Measurements from ENCODE around the gene WDR90.

Gene WDR90

GRCh38 chr16:630249-630814 lies 18.8 kb upstream of the WDR90 start:
- TF ChIP-seq GATA2 (IDR thresholded peaks at IDR 0.05; ENCODE audit: low read depth, low read length) (no peak), GATA3 (IDR thresholded peaks at IDR 0.05; ENCODE audit: low read depth, low read length) (no peak)

- TF ChIP-seq GATA3 (IDR thresholded peaks at IDR 0.05; ENCODE audit: low read depth, low read length) = no peak
- no peak for TF ChIP-seq GATA2 (IDR thresholded peaks at IDR 0.05; ENCODE audit: low read depth, low read length)
These were observed 18.3 kb upstream of the WDR90 start, which contains the start of gene WFIKKN1 for GRCh38 chr16:630815-631405. WFIKKN1 (plus strand) TSS chr16:630985; CDS start chr16:631254, 269 bp downstream.

DNA sequence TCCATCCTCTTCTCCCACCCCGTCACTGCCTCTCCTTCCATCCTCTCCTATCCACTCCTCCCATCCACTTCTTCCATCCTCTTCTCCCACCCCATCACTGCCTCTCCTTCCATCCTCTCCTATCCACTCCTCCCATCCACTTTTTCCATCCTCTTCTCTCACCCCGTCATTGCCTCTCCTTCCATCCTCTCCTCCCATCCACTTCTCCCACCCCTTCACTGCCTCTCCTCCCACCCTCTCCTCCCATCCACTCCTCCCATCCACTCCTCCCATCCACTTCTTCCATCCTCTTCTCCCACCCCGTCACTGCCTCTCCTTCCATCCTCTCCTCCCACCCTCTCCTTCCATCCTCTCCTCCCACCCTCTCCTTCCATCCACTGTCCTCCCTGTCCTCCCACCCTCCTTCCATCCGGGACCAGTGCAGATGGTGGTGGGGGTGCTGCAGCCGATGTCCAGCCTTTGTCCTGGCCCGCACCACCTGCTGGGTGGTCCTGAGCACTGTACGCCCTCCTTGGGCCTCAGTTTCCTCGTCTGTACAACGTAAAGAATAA lies 17.3 kb upstream of the WDR90 start:
- no peak for TF ChIP-seq GATA3 (IDR thresholded peaks at IDR 0.05; ENCODE audit: low read depth, low read length)

DNA sequence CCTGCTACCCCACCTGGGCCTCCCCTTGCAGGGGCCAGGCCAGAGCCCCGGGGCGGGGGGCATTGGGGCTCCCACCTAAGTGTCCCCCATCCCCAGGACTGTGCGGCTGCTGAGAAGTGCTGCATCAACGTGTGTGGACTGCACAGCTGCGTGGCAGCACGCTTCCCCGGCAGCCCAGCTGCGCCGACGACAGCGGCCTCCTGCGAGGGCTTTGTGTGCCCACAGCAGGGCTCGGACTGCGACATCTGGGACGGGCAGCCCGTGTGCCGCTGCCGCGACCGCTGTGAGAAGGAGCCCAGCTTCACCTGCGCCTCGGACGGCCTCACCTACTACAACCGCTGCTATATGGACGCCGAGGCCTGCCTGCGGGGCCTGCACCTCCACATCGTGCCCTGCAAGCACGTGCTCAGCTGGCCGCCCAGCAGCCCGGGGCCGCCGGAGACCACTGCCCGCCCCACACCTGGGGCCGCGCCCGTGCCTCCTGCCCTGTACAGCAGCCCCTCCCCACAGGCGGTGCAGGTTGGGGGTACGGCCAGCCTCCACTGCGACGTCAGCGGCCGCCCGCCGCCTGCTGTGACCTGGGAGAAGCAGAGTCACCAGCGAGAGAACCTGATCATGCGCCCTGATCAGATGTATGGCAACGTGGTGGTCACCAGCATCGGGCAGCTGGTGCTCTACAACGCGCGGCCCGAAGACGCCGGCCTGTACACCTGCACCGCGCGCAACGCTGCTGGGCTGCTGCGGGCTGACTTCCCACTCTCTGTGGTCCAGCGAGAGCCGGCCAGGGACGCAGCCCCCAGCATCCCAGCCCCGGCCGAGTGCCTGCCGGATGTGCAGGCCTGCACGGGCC lies 16.5 kb upstream of the WDR90 start:
- TF ChIP-seq GATA2 (IDR thresholded peaks at IDR 0.05; ENCODE audit: low read depth, low read length) = no peak
- no peak for TF ChIP-seq GATA3 (IDR thresholded peaks at IDR 0.05; ENCODE audit: low read depth, low read length)

GRCh38 chr16:633336-634050 lies 15.7 kb upstream of the WDR90 start:
- TF ChIP-seq GATA3 (IDR thresholded peaks at IDR 0.05; ENCODE audit: low read depth, low read length) (no peak), GATA2 (IDR thresholded peaks at IDR 0.05; ENCODE audit: low read depth, low read length) (no peak)

- TF ChIP-seq GATA2 (IDR thresholded peaks at IDR 0.05; ENCODE audit: low read depth, low read length) (no peak), GATA3 (IDR thresholded peaks at IDR 0.05; ENCODE audit: low read depth, low read length) (no peak)
These were observed 15.0 kb upstream of the WDR90 start for GRCh38 chr16:634051-634670.

DNA sequence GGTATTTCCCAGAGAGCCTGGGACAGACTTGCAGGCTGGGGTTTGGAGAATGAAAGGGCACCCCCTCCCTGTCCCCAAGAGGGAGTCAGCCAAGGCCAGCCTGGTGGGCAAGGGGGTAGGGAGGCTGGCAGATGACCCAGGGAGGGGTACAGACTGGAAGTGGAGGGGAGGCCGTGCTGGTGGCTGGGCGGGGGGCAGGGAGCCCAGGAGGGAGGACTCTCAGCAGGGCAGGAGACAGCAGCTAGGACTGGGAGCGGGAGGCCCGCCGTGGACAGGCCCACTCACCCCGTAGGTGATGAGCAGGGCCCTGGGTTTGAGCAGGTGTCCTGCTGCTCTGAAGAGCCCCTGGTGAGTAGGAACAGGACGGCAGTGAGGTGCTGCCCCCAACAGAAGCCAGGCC lies 14.2 kb upstream of the WDR90 start:
- TF ChIP-seq GATA2 (IDR thresholded peaks at IDR 0.05; ENCODE audit: low read depth, low read length) = no peak
- no peak for TF ChIP-seq GATA3 (IDR thresholded peaks at IDR 0.05; ENCODE audit: low read depth, low read length)

DNA sequence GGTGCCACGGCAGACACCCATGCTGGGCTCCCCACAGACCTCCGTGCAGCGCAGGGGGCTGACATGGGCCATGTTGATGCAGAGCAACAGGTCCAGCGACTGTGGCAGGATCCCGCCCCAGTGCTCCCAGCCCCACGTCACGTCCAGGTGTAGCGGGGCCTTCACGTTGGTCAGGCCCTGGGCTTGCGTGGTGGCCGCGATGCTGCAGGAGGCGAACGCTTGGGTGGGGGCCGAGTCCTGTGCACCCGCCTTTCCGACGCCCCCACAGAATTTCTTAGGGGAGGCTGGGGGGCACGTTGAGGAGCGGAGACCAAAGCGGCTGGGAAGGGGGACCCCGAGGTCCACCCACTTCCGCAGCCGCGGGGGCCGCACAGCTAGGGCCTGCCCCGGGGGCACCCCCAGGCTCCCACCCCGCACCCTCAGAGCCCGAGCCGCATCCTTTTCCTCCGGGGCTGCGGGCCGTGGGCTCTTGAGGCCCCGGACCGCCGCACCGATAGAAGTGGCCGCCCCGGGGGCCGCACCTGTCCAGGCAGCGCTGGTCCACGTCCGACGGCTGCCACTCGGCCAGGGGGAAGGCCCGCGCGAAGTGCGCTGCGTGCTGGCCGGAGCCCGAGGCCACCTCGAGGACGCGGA lies 13.5 kb upstream of the WDR90 start:
- no peak for TF ChIP-seq GATA2 (IDR thresholded peaks at IDR 0.05; ENCODE audit: low read depth, low read length)
- no peak for TF ChIP-seq GATA3 (IDR thresholded peaks at IDR 0.05; ENCODE audit: low read depth, low read length)

GRCh38 chr16:636206-637080 lies 12.7 kb upstream of the WDR90 start, which contains the start of gene METTL26:
METTL26 (minus strand) TSS chr16:636305; CDS start chr16:636290, 15 bp downstream.
- TF ChIP-seq GATA2 (IDR thresholded peaks at IDR 0.05; ENCODE audit: low read depth, low read length) (no peak), GATA3 (IDR thresholded peaks at IDR 0.05; ENCODE audit: low read depth, low read length) (no peak)

- TF ChIP-seq GATA2 (IDR thresholded peaks at IDR 0.05; ENCODE audit: low read depth, low read length) (no peak), GATA3 (IDR thresholded peaks at IDR 0.05; ENCODE audit: low read depth, low read length) (no peak)
These were observed 11.8 kb upstream of the WDR90 start for GRCh38 chr16:637081-638018.

- no peak for TF ChIP-seq GATA2 (IDR thresholded peaks at IDR 0.05; ENCODE audit: low read depth, low read length)
- no peak for TF ChIP-seq GATA3 (IDR thresholded peaks at IDR 0.05; ENCODE audit: low read depth, low read length)
These were observed 11.1 kb upstream of the WDR90 start for GRCh38 chr16:638034-638543.

Measured in SH-SY5Y (cell line).